H9 (cell line): ENCODE measurements around the gene SLC7A1. TPM values are rescaled to one million over a fixed set of nuclear protein-coding genes. Genes with fewer than 3 reads are reported as not detected.

ENCODE experiments used
- DNase-seq: peaks from one replicate; pipeline ENCODE4 v3.0.0-alpha.2; 2017
- H2AFZ ChIP-seq: one replicate; pipeline ENCODE4 v1.6.1; 2013; ENCODE audit warnings: mild to moderate bottlenecking, low read length, control low read depth, moderate library complexity
- H2AK5ac ChIP-seq: 2 replicates; pipeline ENCODE4 v1.6.1; 2013; ENCODE audit warnings: low read length, control low read depth, mixed read lengths; ENCODE audit not compliant: insufficient read length
- H2BK120ac ChIP-seq: one replicate; pipeline ENCODE4 v1.6.1; 2013; ENCODE audit warnings: low read depth, mild to moderate bottlenecking, low read length, control low read depth, inconsistent platforms; ENCODE audit not compliant: poor library complexity, severe bottlenecking
- H2BK12ac ChIP-seq: 2 replicates; pipeline ENCODE4 v1.6.1; 2013; ENCODE audit warnings: low read length, control low read depth, mixed read lengths, low read depth; ENCODE audit not compliant: insufficient read length
- H2BK15ac ChIP-seq: 2 replicates; pipeline ENCODE4 v1.6.1; 2013; ENCODE audit warnings: low read depth, low read length, control low read depth
- H2BK20ac ChIP-seq: one replicate; pipeline ENCODE4 v1.6.1; 2013; ENCODE audit warnings: low read depth, mild to moderate bottlenecking, low read length, control low read depth, inconsistent platforms; ENCODE audit not compliant: poor library complexity, severe bottlenecking
- H2BK5ac ChIP-seq: 2 replicates; pipeline ENCODE4 v1.6.1; 2013; ENCODE audit warnings: low read length, control low read depth, mixed read lengths; ENCODE audit not compliant: insufficient read length
- H3K14ac ChIP-seq: 2 replicates; pipeline ENCODE4 v1.6.1; 2013; ENCODE audit warnings: low read length, control low read depth; ENCODE audit not compliant: insufficient read depth
- H3K18ac ChIP-seq: 2 replicates; pipeline ENCODE4 v1.6.1; 2013; ENCODE audit warnings: low read depth, mild to moderate bottlenecking, mixed read lengths, low read length, control low read depth; ENCODE audit not compliant: insufficient read length
- H3K23ac ChIP-seq: 2 replicates; pipeline ENCODE4 v1.6.1; 2013; ENCODE audit warnings: low read length, control low read depth, mixed read lengths, low read depth; ENCODE audit not compliant: insufficient read length
- H3K23me2 ChIP-seq: 2 replicates; pipeline ENCODE4 v1.6.1; 2013; ENCODE audit warnings: low read depth, mild to moderate bottlenecking, mixed read lengths, low read length, control low read depth; ENCODE audit not compliant: insufficient read length, poor library complexity, severe bottlenecking
- H3K27ac ChIP-seq: 2 replicates; pipeline ENCODE4 v1.5.1; 2013; ENCODE audit warnings: low read length, control low read depth, mixed read lengths, low read depth; ENCODE audit not compliant: insufficient read length
- H3K27me3 ChIP-seq: 2 replicates; pipeline ENCODE4 v1.6.1; 2013; ENCODE audit warnings: low read length, control low read depth, inconsistent platforms; ENCODE audit not compliant: insufficient read depth
- H3K4ac ChIP-seq: 2 replicates; pipeline ENCODE4 v1.6.1; 2013; ENCODE audit warnings: low read depth, mild to moderate bottlenecking, control low read depth, inconsistent platforms, low read length, moderate library complexity
- H3K4me1 ChIP-seq: 2 replicates; pipeline ENCODE4 v1.6.1; 2013; ENCODE audit warnings: low read length, control low read depth, inconsistent platforms; ENCODE audit not compliant: insufficient read depth
- H3K4me2 ChIP-seq: 2 replicates; pipeline ENCODE4 v1.6.1; 2013; ENCODE audit warnings: low read length, control low read depth, mixed read lengths; ENCODE audit not compliant: insufficient read length, insufficient read depth
- H3K56ac ChIP-seq: 2 replicates; pipeline ENCODE4 v1.6.1; 2013; ENCODE audit warnings: low read depth, mild to moderate bottlenecking, mixed read lengths, low read length, control low read depth; ENCODE audit not compliant: insufficient read length
- H3K79me1 ChIP-seq: 2 replicates; pipeline ENCODE4 v1.6.1; 2013; ENCODE audit warnings: low read depth, mild to moderate bottlenecking, moderate library complexity, low read length, control low read depth, inconsistent platforms; ENCODE audit not compliant: insufficient read depth, poor library complexity, severe bottlenecking
- H3K79me2 ChIP-seq: 2 replicates; pipeline ENCODE4 v1.6.1; 2013; ENCODE audit warnings: low read length, control low read depth, inconsistent platforms; ENCODE audit not compliant: insufficient read depth
- H3K9ac ChIP-seq: 2 replicates; pipeline ENCODE4 v1.6.1; 2013; ENCODE audit warnings: low read length, control low read depth, mixed read lengths; ENCODE audit not compliant: insufficient read length; ENCODE audit errors: extremely low read depth
- H3K9me3 ChIP-seq: one replicate; pipeline ENCODE4 v1.6.1; 2013; ENCODE audit warnings: low read depth, low read length, inconsistent platforms; ENCODE audit not compliant: control insufficient read depth
- H3T11ph ChIP-seq: one replicate; pipeline ENCODE4 v1.6.1; 2013; ENCODE audit warnings: mild to moderate bottlenecking, low read length, control low read depth, inconsistent platforms
- H4K20me1 ChIP-seq: one replicate; pipeline ENCODE4 v1.6.1; 2013; ENCODE audit not compliant: control insufficient read depth, insufficient read length, insufficient read depth
- H4K5ac ChIP-seq: 2 replicates; pipeline ENCODE4 v1.6.1; 2013; ENCODE audit warnings: low read depth, mild to moderate bottlenecking, mixed read lengths, low read length, control low read depth; ENCODE audit not compliant: insufficient read length
- H4K8ac ChIP-seq: replicated peaks from 2 replicates; pipeline ENCODE4 v1.6.1; 2013; ENCODE audit warnings: low read length, control low read depth, mixed read lengths, low read depth; ENCODE audit not compliant: insufficient read length
- H4K91ac ChIP-seq: 2 replicates; pipeline ENCODE4 v1.6.1; 2013; ENCODE audit warnings: low read depth, mild to moderate bottlenecking, moderate library complexity, mixed read lengths, low read length, control low read depth; ENCODE audit not compliant: insufficient read length
- H3K27ac Mint-ChIP-seq, 3 experiments: 2 replicates in 2 of 3; 3 replicates in 1 of 3; pipeline ENCODE4 v1.8.0; 2020 to 2021; ENCODE audit warnings: mixed read lengths in 3 of 3, mild to moderate bottlenecking in 1 of 3, moderate library complexity in 1 of 3
- H3K27me3 Mint-ChIP-seq: 2 replicates; pipeline ENCODE4 v1.8.0; 2021; ENCODE audit warnings: low read depth, mild to moderate bottlenecking, moderate library complexity, mixed read lengths
- H3K36me3 Mint-ChIP-seq, 3 experiments: 2 replicates in 2 of 3; 3 replicates in 1 of 3; pipeline ENCODE4 v1.8.0; 2020 to 2021; ENCODE audit warnings: low read depth in 3 of 3, mixed read lengths in 3 of 3; ENCODE audit not compliant: insufficient read depth in 1 of 3
- H3K4me1 Mint-ChIP-seq, 2 experiments: 2 replicates each; pipeline ENCODE4 v1.8.0; 2020; ENCODE audit warnings: mixed read lengths in 2 of 2
- H3K4me3 Mint-ChIP-seq, 2 experiments: 2 replicates in 1 of 2; 3 replicates in 1 of 2; pipeline ENCODE4 v1.8.0; 2020 to 2021; ENCODE audit warnings: mild to moderate bottlenecking in 2 of 2, mixed read lengths in 2 of 2, moderate library complexity in 1 of 2
- H3K9me3 Mint-ChIP-seq, 2 experiments: 2 replicates in 1 of 2; 3 replicates in 1 of 2; pipeline ENCODE4 v1.8.0; 2020; ENCODE audit warnings: mild to moderate bottlenecking in 2 of 2, mixed read lengths in 2 of 2, moderate library complexity in 1 of 2
- WGBS: extraction: QIAGEN DNeasy Blood & Tissue Kit; methylation state at CpG from one replicate; pipeline ENCODE4 v1.1.7; 2013; ENCODE audit warnings: missing lambda C conversion rate, low lambda C conversion rate, mixed read lengths; ENCODE audit not compliant: insufficient read length; ENCODE audit errors: extremely low coverage; 5-methylcytosine and 5-hydroxymethylcytosine counted together
- total RNA-seq: library from RNA; stranded (reverse); gene quantifications from 2 replicates; pipeline ENCODE4 v1.2.1, GENCODE V29; 2021
- TF ChIP-seq, protein P1 (sequence below): fragments of 200-600 bp; sonication (generic); conservative IDR thresholded peaks from 3 replicates; pipeline ENCODE4 v1.8.0; 2021; ENCODE audit warnings: antibody characterized with exemption, mild to moderate bottlenecking

Gene SLC7A1
- total RNA-seq, 1 experiment from 2014 or later = 109 TPM

DNA sequence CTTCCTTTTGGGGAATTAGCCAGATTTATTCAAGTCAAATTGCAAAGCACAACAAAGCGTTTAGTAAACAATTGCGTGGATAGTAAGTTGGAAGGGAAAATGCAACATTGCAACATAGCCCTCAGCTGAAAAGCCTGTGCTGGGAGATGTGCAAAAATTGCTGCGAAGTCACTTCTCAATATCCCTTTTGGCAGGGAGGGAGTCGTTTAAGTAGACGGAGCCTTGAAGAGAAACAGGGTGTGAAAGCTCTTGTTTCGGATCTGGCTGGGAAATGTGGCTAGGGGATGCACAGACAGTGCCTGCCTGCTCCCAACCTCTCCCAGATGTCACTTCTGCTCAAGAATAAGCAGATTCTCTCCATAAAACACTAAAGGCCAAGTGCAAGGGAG is 56.8 kb downstream of the SLC7A1 start:
- H2BK12ac ChIP-seq = no peak overlapping the region
- no peaks in the 10 kb centered on the region for H3K9me3 Mint-ChIP-seq
- H2BK15ac ChIP-seq = no peak overlapping the region
- H3K18ac ChIP-seq = no peak overlapping the region
- no peak overlapping the region for H4K91ac ChIP-seq
- no peaks in the 10 kb centered on the region for H3K27me3 Mint-ChIP-seq
- no peak overlapping the region for H4K8ac ChIP-seq
- peaks cover 3% of the 10 kb centered on the region for H3K79me1 ChIP-seq
- H3K27me3 ChIP-seq = no peaks in the 10 kb centered on the region
- H3K36me3 Mint-ChIP-seq = peaks cover 20 to 44% (median 33%) of the 10 kb centered on the region in 3 experiments
- H2AFZ ChIP-seq = no peak overlapping the region
- no peaks in the 10 kb centered on the region for H3K9me3 ChIP-seq
- H3K14ac ChIP-seq = no peak overlapping the region
- no peak overlapping the region for H2BK5ac ChIP-seq
- peaks cover 10% of the 10 kb centered on the region for H3K4me1 ChIP-seq
- no peak overlapping the region for H2AK5ac ChIP-seq
- H3K79me2 ChIP-seq = peaks cover 2% of the 10 kb centered on the region; the same call in 1 of the 2 replicates
- H3K4me2 ChIP-seq = no peak overlapping the region
- H3K27ac Mint-ChIP-seq = peak overlapping the region; percentile 0 to 68 (median 67); a peak in 6 of 7 replicates
- no peak overlapping the region for H3K23ac ChIP-seq
- H3K23me2 ChIP-seq = no peaks in the 10 kb centered on the region
- H3K4me1 Mint-ChIP-seq = peaks cover 28 to 31% of the 10 kb centered on the region in 2 experiments
- H2BK20ac ChIP-seq = no peak overlapping the region
- no peak overlapping the region for H2BK120ac ChIP-seq
- H3T11ph ChIP-seq = no peak overlapping the region
- no peak overlapping the region for H3K9ac ChIP-seq
- no peak overlapping the region for H3K4me3 Mint-ChIP-seq
- H3K56ac ChIP-seq = no peak overlapping the region
- DNase-seq = no peak
- WGBS = no CpG with 5 or more reads among the region's 6 CpGs
- no peak overlapping the region for H3K27ac ChIP-seq
- no peaks in the 10 kb centered on the region for H4K20me1 ChIP-seq
- no peak overlapping the region for H3K4ac ChIP-seq
- no peak overlapping the region for H4K5ac ChIP-seq
- TF ChIP-seq, protein P1, sequence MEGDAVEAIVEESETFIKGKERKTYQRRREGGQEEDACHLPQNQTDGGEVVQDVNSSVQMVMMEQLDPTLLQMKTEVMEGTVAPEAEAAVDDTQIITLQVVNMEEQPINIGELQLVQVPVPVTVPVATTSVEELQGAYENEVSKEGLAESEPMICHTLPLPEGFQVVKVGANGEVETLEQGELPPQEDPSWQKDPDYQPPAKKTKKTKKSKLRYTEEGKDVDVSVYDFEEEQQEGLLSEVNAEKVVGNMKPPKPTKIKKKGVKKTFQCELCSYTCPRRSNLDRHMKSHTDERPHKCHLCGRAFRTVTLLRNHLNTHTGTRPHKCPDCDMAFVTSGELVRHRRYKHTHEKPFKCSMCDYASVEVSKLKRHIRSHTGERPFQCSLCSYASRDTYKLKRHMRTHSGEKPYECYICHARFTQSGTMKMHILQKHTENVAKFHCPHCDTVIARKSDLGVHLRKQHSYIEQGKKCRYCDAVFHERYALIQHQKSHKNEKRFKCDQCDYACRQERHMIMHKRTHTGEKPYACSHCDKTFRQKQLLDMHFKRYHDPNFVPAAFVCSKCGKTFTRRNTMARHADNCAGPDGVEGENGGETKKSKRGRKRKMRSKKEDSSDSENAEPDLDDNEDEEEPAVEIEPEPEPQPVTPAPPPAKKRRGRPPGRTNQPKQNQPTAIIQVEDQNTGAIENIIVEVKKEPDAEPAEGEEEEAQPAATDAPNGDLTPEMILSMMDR = no peak
